GM12892 (cell line): Measurements from ENCODE around the gene MPLKIP.
"Not testable (repeated sequence)": the region's sequence is repeated elsewhere in the genome, so short reads cannot be mapped to it uniquely, and the experiment has no call there.

Source experiments
- POLR2A ChIP-seq: IDR thresholded peaks from 2 replicates; pipeline ENCODE4 v1.6.1; 2011; ENCODE audit warnings: low read depth, low read length, control low read depth
- POLR2AphosphoS5 ChIP-seq: IDR thresholded peaks from 2 replicates; pipeline ENCODE4 v1.6.1; 2011; ENCODE audit warnings: low read depth, low read length, control low read depth
- TAF1 ChIP-seq: IDR thresholded peaks from 2 replicates; pipeline ENCODE4 v1.6.1; 2011; ENCODE audit warnings: low read depth, mild to moderate bottlenecking, control low read depth, low read length, borderline replicate concordance

- not testable (repeated sequence) for TF ChIP-seq POLR2A, TAF1, POLR2AphosphoS5
Observed at GRCh38 chr7:40117199-40117598, 17.2 kb downstream of the MPLKIP start.
